Left lung (tissue), 10 donors: ENCODE measurements around the gene DAB2IP. TPM values are rescaled to one million over a fixed set of nuclear protein-coding genes. Genes with fewer than 3 reads are reported as not detected.

Experiments used
- ATAC-seq: fragments of 200-7000 bp; cut with Tn5 transposase; one replicate; pipeline ENCODE4 v1.9.1; 2020; ENCODE audit warnings: moderate library complexity
- DNase-seq, 4 donors: peaks; one replicate each; pipeline ENCODE4 v3.0.0-alpha.2; 2013 to 2020
- H3K27ac ChIP-seq, 2 donors: fragments of 200-600 bp; sonication (generic) in 1 of 2; one replicate each; pipeline versions ENCODE4 v1.5.0 to v1.8.0; 2020 to 2021
- H3K27me3 ChIP-seq, 2 donors: fragments of 200-600 bp; sonication (generic) in 1 of 2; one replicate each; pipeline versions ENCODE4 v1.5.0 to v1.8.0; 2020 to 2021
- H3K36me3 ChIP-seq, 2 donors: fragments of 200-600 bp; sonication (generic) in 1 of 2; one replicate each; pipeline versions ENCODE4 v1.5.0 to v1.8.0; 2020 to 2021
- H3K4me1 ChIP-seq, 2 donors: fragments of 200-600 bp; one replicate each; pipeline ENCODE4 v1.8.0; 2021
- H3K4me3 ChIP-seq, 2 donors: fragments of 200-600 bp; sonication (generic) in 1 of 2; one replicate each; pipeline versions ENCODE4 v1.5.0 to v1.8.0; 2020 to 2021; ENCODE audit warnings: mild to moderate bottlenecking in 1 of 2
- H3K9me3 ChIP-seq, 2 donors: fragments of 200-600 bp; sonication (generic) in 1 of 2; one replicate each; pipeline versions ENCODE4 v1.5.0 to v1.8.0; 2020 to 2021
- intact Hi-C, 2 donors: fragments of 100-400 bp; cut with DNase I; formaldehyde crosslinking; loops; one replicate each; pipeline versions ENCODE4 v1.11.2 to v1.14.2; 2022
- polyA plus RNA-seq, 6 donors: library from polyadenylated mRNA; unstranded; fragments of 120-200 nt; gene quantifications; one replicate each; pipeline ENCODE4 v1.2.1, GENCODE V29; 2013; ENCODE audit not compliant: insufficient read length in 6 of 6
- total RNA-seq, 2 donors: library from RNA; stranded (reverse); fragmentation: NEBNext Ultra II Directional; extraction: Animal tissue kit (Norgen Biotek cat#: 25700); gene quantifications; one replicate each; pipeline ENCODE4 v1.2.1, GENCODE V29; 2021
- TF ChIP-seq, protein P1 (sequence below), 2 donors: fragments of 200-600 bp; sonication (generic) in 1 of 2; IDR thresholded peaks; one replicate each; pipeline versions ENCODE4 v1.5.0 to v1.8.0; 2021; ENCODE audit warnings: antibody characterized with exemption in 2 of 2
- donor health status: DM: no; HTN: yes; CAD: no.
- donor health status: DM: no; HTN: no; CAD: no.

DAB2IP gene
- total and polyA plus RNA-seq, 8 donors = 25.0 to 53.4 (median 34.6) TPM

DNA sequence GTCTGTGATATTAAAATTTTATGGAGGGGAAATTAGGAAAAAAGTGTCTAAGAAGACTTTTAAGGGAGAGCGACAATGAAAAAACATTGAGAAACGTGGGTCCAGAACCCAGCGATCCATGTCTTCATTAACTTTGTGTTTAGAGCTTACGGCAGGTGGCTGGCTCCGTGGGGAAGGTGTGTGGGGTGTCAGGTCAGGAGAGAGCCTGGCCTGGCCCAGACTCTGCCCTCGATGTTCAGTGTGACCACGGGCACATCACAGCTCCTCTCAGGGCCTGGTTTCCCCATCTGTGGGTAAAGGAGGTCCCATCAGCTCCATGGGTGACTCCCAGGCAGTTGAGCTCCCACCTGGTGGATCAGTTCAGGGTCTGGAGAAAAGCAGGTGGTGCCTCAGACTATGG is 22.1 kb downstream of the DAB2IP start:
- TF ChIP-seq, protein P1, sequence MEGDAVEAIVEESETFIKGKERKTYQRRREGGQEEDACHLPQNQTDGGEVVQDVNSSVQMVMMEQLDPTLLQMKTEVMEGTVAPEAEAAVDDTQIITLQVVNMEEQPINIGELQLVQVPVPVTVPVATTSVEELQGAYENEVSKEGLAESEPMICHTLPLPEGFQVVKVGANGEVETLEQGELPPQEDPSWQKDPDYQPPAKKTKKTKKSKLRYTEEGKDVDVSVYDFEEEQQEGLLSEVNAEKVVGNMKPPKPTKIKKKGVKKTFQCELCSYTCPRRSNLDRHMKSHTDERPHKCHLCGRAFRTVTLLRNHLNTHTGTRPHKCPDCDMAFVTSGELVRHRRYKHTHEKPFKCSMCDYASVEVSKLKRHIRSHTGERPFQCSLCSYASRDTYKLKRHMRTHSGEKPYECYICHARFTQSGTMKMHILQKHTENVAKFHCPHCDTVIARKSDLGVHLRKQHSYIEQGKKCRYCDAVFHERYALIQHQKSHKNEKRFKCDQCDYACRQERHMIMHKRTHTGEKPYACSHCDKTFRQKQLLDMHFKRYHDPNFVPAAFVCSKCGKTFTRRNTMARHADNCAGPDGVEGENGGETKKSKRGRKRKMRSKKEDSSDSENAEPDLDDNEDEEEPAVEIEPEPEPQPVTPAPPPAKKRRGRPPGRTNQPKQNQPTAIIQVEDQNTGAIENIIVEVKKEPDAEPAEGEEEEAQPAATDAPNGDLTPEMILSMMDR (IDR thresholded peaks at IDR 0.05) = no peak
- H3K4me3 ChIP-seq = no peak overlapping the region
- peaks cover 0 to 2% of the 10 kb centered on the region in 2 donors for H3K36me3 ChIP-seq
- H3K27ac ChIP-seq = no peak overlapping the region
- intact Hi-C loops = no loop called here
- H3K4me1 ChIP-seq = no peaks in the 10 kb centered on the region
- no peaks in the 10 kb centered on the region for H3K27me3 ChIP-seq
- no peak for ATAC-seq
- H3K9me3 ChIP-seq = no peaks in the 10 kb centered on the region
- no peak for DNase-seq

DNA sequence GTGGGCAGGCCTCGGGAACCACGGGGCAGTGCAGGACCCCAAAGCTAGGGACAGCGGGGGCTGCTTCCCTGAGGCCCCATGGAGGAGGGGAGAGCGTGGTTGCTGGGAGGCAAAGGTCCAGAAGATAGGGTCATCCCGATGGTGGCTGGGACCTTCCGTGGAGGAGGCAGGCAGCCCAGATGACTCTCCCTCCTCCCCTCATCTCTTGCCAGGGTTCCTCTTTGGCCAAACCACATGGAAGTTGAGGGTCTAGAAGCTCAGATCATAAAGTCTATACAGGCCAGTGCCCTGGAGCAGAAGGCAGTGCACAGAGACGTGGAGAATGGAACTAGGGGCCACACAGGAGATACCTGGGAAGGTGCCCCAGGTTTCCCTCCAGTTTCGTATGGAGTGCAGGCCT is 22.6 kb downstream of the DAB2IP start:
- no peaks in the 10 kb centered on the region for H3K27me3 ChIP-seq
- H3K36me3 ChIP-seq = peaks cover 0 to 5% of the 10 kb centered on the region in 2 donors
- no peaks in the 10 kb centered on the region for H3K4me1 ChIP-seq
- H3K27ac ChIP-seq = no peak overlapping the region
- TF ChIP-seq, protein P1 (IDR thresholded peaks at IDR 0.05) = no peak
- ATAC-seq = no peak
- H3K9me3 ChIP-seq = no peaks in the 10 kb centered on the region
- DNase-seq = no peak
- intact Hi-C loops = no loop called here
- H3K4me3 ChIP-seq = no peak overlapping the region

DNA sequence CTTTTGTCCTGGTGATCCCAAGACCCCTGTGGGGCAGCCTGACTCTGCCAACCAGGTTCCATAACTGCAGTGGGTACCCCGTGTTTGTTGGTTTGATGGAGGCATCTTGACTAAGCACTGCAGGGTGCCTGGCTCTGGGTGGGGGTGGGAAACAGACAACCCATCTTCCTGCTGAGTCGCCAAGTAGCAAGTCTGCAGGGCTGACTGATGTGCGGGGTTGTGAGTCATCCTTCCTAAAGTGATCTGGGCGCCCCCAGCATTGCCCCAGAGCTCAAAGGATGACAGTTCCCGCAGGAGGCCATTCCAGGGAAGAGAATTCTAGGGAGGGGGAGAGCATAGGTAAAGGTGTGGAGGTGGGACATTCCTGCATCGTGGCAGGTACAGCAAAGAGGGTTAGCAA is 23.5 kb downstream of the DAB2IP start:
- H3K4me1 ChIP-seq = no peaks in the 10 kb centered on the region
- DNase-seq (no peak), ATAC-seq (no peak)
- H3K4me3 ChIP-seq = no peak overlapping the region
- intact Hi-C loops = no loop called here
- peaks cover 0 to 9% of the 10 kb centered on the region in 2 donors for H3K36me3 ChIP-seq
- TF ChIP-seq, protein P1 (IDR thresholded peaks at IDR 0.05) = no peak
- H3K27me3 ChIP-seq = no peaks in the 10 kb centered on the region
- no peak overlapping the region for H3K27ac ChIP-seq
- no peaks in the 10 kb centered on the region for H3K9me3 ChIP-seq

DNA sequence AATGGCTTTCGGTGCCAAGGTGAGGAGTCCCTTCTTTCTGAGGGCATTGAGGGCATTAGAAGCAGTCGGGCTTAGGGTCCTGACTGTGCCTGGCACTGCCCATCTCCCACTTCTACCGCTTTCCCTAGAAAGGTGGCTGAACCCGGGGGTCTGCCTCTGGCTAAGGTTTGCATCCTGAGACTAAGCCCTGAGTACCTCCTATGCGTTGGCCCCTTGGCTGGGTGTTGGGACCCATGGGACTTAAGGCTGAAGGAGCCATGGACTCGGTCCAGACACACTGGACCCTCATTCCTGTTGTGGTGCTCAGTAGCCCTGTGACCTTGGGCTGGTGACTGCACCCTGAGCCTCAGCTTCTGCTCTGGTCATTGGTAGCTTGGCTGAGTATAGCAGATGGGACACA is 23.9 kb downstream of the DAB2IP start:
- Histone ChIP-seq H3K4me3 (no peak overlapping the region), H3K4me1 (no peaks in the 10 kb centered on the region), H3K9me3 (no peaks in the 10 kb centered on the region), H3K27me3 (no peaks in the 10 kb centered on the region), H3K27ac (no peak overlapping the region), H3K36me3 (peaks cover 0 to 9% of the 10 kb centered on the region in 2 donors)
- DNase-seq (no peak), ATAC-seq (no peak)
- TF ChIP-seq, protein P1 (IDR thresholded peaks at IDR 0.05) = no peak
- intact Hi-C loops = no loop called here

DNA sequence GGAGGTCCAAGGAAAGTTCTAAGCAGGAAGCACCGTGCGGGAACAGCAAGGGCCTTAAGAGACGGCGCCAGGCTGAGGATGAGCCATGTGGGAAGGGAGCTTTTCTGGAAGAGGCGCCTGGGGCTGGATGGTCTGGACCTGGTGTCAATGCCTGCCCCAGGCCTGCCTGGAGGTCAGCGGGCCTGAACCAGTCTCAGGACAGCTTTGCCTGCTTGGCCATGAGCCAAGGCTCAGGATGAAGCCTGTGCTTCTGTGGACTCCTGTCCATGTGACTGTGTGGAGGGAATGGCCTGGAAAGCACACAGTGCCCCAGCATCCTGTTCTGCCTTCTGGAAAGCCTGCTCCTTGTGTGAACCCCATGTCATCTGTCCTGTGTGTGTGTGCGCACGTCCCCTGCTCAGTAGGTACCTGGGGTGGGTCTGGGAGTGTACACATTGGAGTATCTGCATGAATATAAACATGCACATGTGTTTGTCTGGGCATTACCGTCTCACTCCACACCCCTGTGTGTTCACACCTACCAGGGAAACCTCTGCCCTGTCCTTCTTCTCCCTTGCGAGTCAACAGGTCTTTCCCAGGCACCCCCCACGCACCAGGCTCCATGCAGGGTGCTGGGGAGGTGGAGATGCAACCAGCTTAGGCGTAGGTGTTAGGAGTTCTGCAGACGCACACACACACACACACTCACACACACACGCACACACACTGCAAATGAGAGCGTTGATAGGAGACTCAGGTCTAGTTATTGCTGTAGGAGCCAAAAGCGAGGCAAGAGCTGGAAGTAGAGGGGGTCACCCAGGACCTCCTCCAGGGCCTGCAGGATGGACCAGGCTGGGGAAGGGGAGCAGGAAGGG is 24.8 kb downstream of the DAB2IP start:
- H3K36me3 ChIP-seq = peaks cover 0 to 9% of the 10 kb centered on the region in 2 donors
- no peaks in the 10 kb centered on the region for H3K9me3 ChIP-seq
- no peak for DNase-seq
- H3K4me1 ChIP-seq = no peaks in the 10 kb centered on the region
- intact Hi-C loops = no loop called here
- TF ChIP-seq, protein P1 (IDR thresholded peaks at IDR 0.05) = no peak
- no peak overlapping the region for H3K27ac ChIP-seq
- ATAC-seq = no peak
- H3K27me3 ChIP-seq = no peaks in the 10 kb centered on the region
- no peak overlapping the region for H3K4me3 ChIP-seq
